Stomach (tissue), 9 donors: Measurements from ENCODE around the gene MRGPRG. TPM values are rescaled to one million over a fixed set of nuclear protein-coding genes. Genes with fewer than 3 reads are reported as not detected.

ENCODE experiments used
- DNase-seq, 2 donors: peaks; one replicate each; pipeline versions ENCODE4 v3.0.0 to v3.0.0-alpha.2; 2013 to 2019
- H3K27ac ChIP-seq, 5 donors: fragments of 200-600 bp in 4 of 5; sonication (generic) in 4 of 5; one replicate each; pipeline ENCODE4 v1.5.1; 2013 to 2019; ENCODE audit warnings: mild to moderate bottlenecking in 1 of 5, moderate library complexity in 1 of 5
- H3K27me3 ChIP-seq, 3 donors: fragments of 200-600 bp; sonication (generic); one replicate each; pipeline ENCODE4 v1.5.1; 2017 to 2019; ENCODE audit warnings: mixed run types in 1 of 3
- H3K36me3 ChIP-seq, 4 donors: fragments of 200-600 bp; sonication (generic); 1 replicate in 3 of 4; 2 replicates in 1 of 4; pipeline ENCODE4 v1.5.1; 2016 to 2019
- H3K4me1 ChIP-seq, 4 donors: fragments of 200-600 bp; sonication (generic); one replicate each; pipeline ENCODE4 v1.5.1; 2016 to 2019
- H3K4me3 ChIP-seq, 4 donors: fragments of 200-600 bp; sonication (generic) in 3 of 4; one replicate each; pipeline ENCODE4 v1.5.1; 2016 to 2019; ENCODE audit warnings: mild to moderate bottlenecking in 1 of 4
- H3K9me3 ChIP-seq, 4 donors: fragments of 200-600 bp; sonication (generic); one replicate each; pipeline ENCODE4 v1.5.1; 2016 to 2019
- EP300 ChIP-seq: sonication (generic); formaldehyde crosslinking; IDR thresholded peaks from one replicate; pipeline ENCODE4 v1.6.1; 2017; ENCODE audit warnings: antibody characterized with exemption
- POLR2A ChIP-seq, 4 donors: fragments of 450-650 bp; IDR thresholded peaks; one replicate each; pipeline ENCODE4 v1.6.1; 2016; ENCODE audit warnings: antibody characterized with exemption in 4 of 4, control low read depth in 2 of 4, mild to moderate bottlenecking in 1 of 4, moderate library complexity in 1 of 4
- POLR2AphosphoS5 ChIP-seq, 3 donors: sonication (generic); formaldehyde crosslinking; IDR thresholded peaks; one replicate each; pipeline ENCODE4 v1.6.1; 2016; ENCODE audit warnings: antibody characterized with exemption in 3 of 3
- WGBS, 5 donors: extraction: QIAGEN DNeasy Blood & Tissue Kit in 3 of 5; methylation state at CpG; one replicate each; pipeline versions ENCODE4 v1.1.5 to v1.1.7; 2013 to 2018; 5-methylcytosine and 5-hydroxymethylcytosine counted together
- intact Hi-C: fragments of 100-400 bp; cut with DNase I; formaldehyde crosslinking; loops from one replicate; pipeline ENCODE4 v1.15.1; 2023; ENCODE audit warnings: low total_unique reads
- polyA plus RNA-seq, 3 donors: library from polyadenylated mRNA; stranded (reverse); fragments of 200-250 nt; gene quantifications; one replicate each; pipeline ENCODE4 v1.2.3, GENCODE V29; 2013
- total RNA-seq, 5 donors: library from RNA; depleted of rRNA; stranded (reverse); fragments of >200 nt; gene quantifications; one replicate each; pipeline versions ENCODE4 v1.1.0 to v1.2.3, GENCODE V29; 2014 to 2016
- TF ChIP-seq, protein P1 (sequence below), 7 experiments: fragments of 450-650 bp in 4 of 7; fragments of 200-600 bp in 3 of 7; sonication (generic) in 3 of 7; IDR thresholded peaks; one replicate each; pipeline ENCODE4 v1.5.1; 2016 to 2019; ENCODE audit warnings: antibody characterized with exemption in 7 of 7, control low read depth in 2 of 7, mild to moderate bottlenecking in 1 of 7
- donor health status: healthy with polysubstance abuse.
- donor health status: Bipolar disorder and iron deficiency.
- donor health status: healthy.

The MRGPRG gene
- total and polyA plus RNA-seq, 8 donors, result not detected

GRCh38 chr11:3202759-3203158, 15.9 kb downstream of the MRGPRG start:
- H3K27me3 ChIP-seq, result peaks cover 6 to 74% (median 46%) of the 10 kb centered on the region in 3 donors
- no peaks in the 10 kb centered on the region for H3K36me3 ChIP-seq
- 7 to 18% (median 12%) methylated on average over 16 to 17 of the region's 17 CpGs for WGBS, 5 donors
- H3K4me1 ChIP-seq, result peaks cover 7 to 21% (median 13%) of the 10 kb centered on the region in 4 donors
- TF ChIP-seq POLR2AphosphoS5 (IDR thresholded peaks at IDR 0.05) (no peak), EP300 (no peak)
- intact Hi-C loops, result no loop called here
- H3K9me3 ChIP-seq, result no peaks in the 10 kb centered on the region
- no peak overlapping the region for H3K27ac ChIP-seq
- H3K4me3 ChIP-seq, result peak overlapping the region in 1 of 4 donors; percentile 6
- DNase-seq, result no peak

GRCh38 chr11:3202305-3202704, 16.3 kb downstream of the MRGPRG start:
- peaks cover 7 to 21% (median 13%) of the 10 kb centered on the region in 4 donors for H3K4me1 ChIP-seq
- H3K36me3 ChIP-seq, result no peaks in the 10 kb centered on the region
- no peaks in the 10 kb centered on the region for H3K9me3 ChIP-seq
- no peak overlapping the region for H3K4me3 ChIP-seq
- peaks cover 6 to 79% (median 50%) of the 10 kb centered on the region in 3 donors for H3K27me3 ChIP-seq
- H3K27ac ChIP-seq, result no peak overlapping the region
- no peak for DNase-seq
- TF ChIP-seq POLR2A (IDR thresholded peaks at IDR 0.05) (no peak), POLR2AphosphoS5 (IDR thresholded peaks at IDR 0.05) (no peak), EP300 (no peak)
- TF ChIP-seq, protein P1, sequence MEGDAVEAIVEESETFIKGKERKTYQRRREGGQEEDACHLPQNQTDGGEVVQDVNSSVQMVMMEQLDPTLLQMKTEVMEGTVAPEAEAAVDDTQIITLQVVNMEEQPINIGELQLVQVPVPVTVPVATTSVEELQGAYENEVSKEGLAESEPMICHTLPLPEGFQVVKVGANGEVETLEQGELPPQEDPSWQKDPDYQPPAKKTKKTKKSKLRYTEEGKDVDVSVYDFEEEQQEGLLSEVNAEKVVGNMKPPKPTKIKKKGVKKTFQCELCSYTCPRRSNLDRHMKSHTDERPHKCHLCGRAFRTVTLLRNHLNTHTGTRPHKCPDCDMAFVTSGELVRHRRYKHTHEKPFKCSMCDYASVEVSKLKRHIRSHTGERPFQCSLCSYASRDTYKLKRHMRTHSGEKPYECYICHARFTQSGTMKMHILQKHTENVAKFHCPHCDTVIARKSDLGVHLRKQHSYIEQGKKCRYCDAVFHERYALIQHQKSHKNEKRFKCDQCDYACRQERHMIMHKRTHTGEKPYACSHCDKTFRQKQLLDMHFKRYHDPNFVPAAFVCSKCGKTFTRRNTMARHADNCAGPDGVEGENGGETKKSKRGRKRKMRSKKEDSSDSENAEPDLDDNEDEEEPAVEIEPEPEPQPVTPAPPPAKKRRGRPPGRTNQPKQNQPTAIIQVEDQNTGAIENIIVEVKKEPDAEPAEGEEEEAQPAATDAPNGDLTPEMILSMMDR (IDR thresholded peaks at IDR 0.05), result no peak
- 53 to 74% (median 59%) methylated on average over 7 of the region's 7 CpGs for WGBS, 5 donors
- intact Hi-C loops, result no loop called here

GRCh38 chr11:3201677-3202181, 16.9 kb downstream of the MRGPRG start:
- Histone ChIP-seq H3K27me3 (peaks cover 6 to 84% (median 51%) of the 10 kb centered on the region in 3 donors), H3K36me3 (no peaks in the 10 kb centered on the region), H3K4me3 (no peak overlapping the region), H3K27ac (no peak overlapping the region), H3K4me1 (peaks cover 7 to 21% (median 13%) of the 10 kb centered on the region in 4 donors), H3K9me3 (no peaks in the 10 kb centered on the region)
- DNase-seq, result no peak
- 66 to 78% (median 72%) methylated on average over 13 to 17 of the region's 17 CpGs for WGBS, 5 donors
- intact Hi-C loops, result no loop called here
- TF ChIP-seq, protein P1 (IDR thresholded peaks at IDR 0.05), result no peak
- no peak for TF ChIP-seq POLR2AphosphoS5 (IDR thresholded peaks at IDR 0.05)
- TF ChIP-seq EP300, result no peak
- TF ChIP-seq POLR2A (IDR thresholded peaks at IDR 0.05), result no peak

GRCh38 chr11:3201112-3201581, 17.5 kb downstream of the MRGPRG start:
- no peak overlapping the region for H3K4me3 ChIP-seq
- intact Hi-C loops, result no loop called here
- WGBS, 5 donors, result 78 to 83% (median 83%) methylated on average over 15 of the region's 15 CpGs
- H3K27ac ChIP-seq, result no peak overlapping the region
- no peak for DNase-seq
- H3K27me3 ChIP-seq, result peaks cover 6 to 90% (median 51%) of the 10 kb centered on the region in 3 donors
- peaks cover 7 to 21% (median 13%) of the 10 kb centered on the region in 4 donors for H3K4me1 ChIP-seq
- no peaks in the 10 kb centered on the region for H3K9me3 ChIP-seq
- no peaks in the 10 kb centered on the region for H3K36me3 ChIP-seq
- TF ChIP-seq, protein P1 (IDR thresholded peaks at IDR 0.05), result no peak
- TF ChIP-seq EP300 (no peak), POLR2AphosphoS5 (IDR thresholded peaks at IDR 0.05) (no peak), POLR2A (IDR thresholded peaks at IDR 0.05) (no peak)
